ENCODE measurements around the gene CAPN3.
A peak's percentile ranks its signal among the peaks of the same experiment; 100 is the strongest.

The CAPN3 gene

GRCh38 chr15:42356851-42357250 lies 2.5 kb upstream of the CAPN3 start:
- no peak for DNase-seq (ENCODE audit: low spot score)

GRCh38 chr15:42358141-42358540 lies 1.2 kb upstream of the CAPN3 start:
- DNase-seq (ENCODE audit: low spot score): no peak

GRCh38 chr15:42359985-42360384 lies 684 bp downstream of the CAPN3 start:
- DNase-seq (ENCODE audit: low spot score): no peak

GRCh38 chr15:42360535-42361112 lies 1.3 kb downstream of the CAPN3 start:
- DNase-seq (ENCODE audit: low spot score): no peak

- no peak for DNase-seq (ENCODE audit: low spot score)
These were observed 4.2 kb downstream of the CAPN3 start for GRCh38 chr15:42363487-42363886.

- DNase-seq (ENCODE audit: low spot score): no peak
These were observed 4.6 kb downstream of the CAPN3 start for GRCh38 chr15:42363942-42364341.

GRCh38 chr15:42364529-42364928 lies 5.2 kb downstream of the CAPN3 start:
- no peak for DNase-seq (ENCODE audit: low spot score)

- no peak for DNase-seq (ENCODE audit: low spot score)
These were observed 6.7 kb downstream of the CAPN3 start for GRCh38 chr15:42365921-42366550.

GRCh38 chr15:42367041-42367440 lies 7.7 kb downstream of the CAPN3 start:
- no peak for DNase-seq (ENCODE audit: low spot score)

- no peak for DNase-seq (ENCODE audit: low spot score)
These were observed 8.8 kb downstream of the CAPN3 start for GRCh38 chr15:42368096-42368495.

GRCh38 chr15:42371096-42371495 lies 11.8 kb downstream of the CAPN3 start:
- DNase-seq (ENCODE audit: low spot score): no peak

GRCh38 chr15:42373274-42373673 lies 14.0 kb downstream of the CAPN3 start:
- DNase-seq (ENCODE audit: low spot score): no peak

GRCh38 chr15:42373936-42374335 lies 14.6 kb downstream of the CAPN3 start:
- DNase-seq (ENCODE audit: low spot score): no peak

GRCh38 chr15:42374810-42375209 lies 15.5 kb downstream of the CAPN3 start:
- no peak for DNase-seq (ENCODE audit: low spot score)

- DNase-seq (ENCODE audit: low spot score): no peak
These were observed 16.0 kb downstream of the CAPN3 start for GRCh38 chr15:42375252-42375651.

- DNase-seq (ENCODE audit: low spot score): no peak
These were observed 16.6 kb downstream of the CAPN3 start for GRCh38 chr15:42375941-42376340.

GRCh38 chr15:42378011-42378410 lies 18.7 kb downstream of the CAPN3 start:
- no peak for DNase-seq (ENCODE audit: low spot score)

- no peak for DNase-seq (ENCODE audit: low spot score)
These were observed 25.3 kb downstream of the CAPN3 start for GRCh38 chr15:42384597-42384996.

- DNase-seq (ENCODE audit: low spot score): no peak
These were observed 26.1 kb downstream of the CAPN3 start for GRCh38 chr15:42385206-42385979.

GRCh38 chr15:42385980-42386700 lies 26.8 kb downstream of the CAPN3 start:
- peak; percentile 24 for DNase-seq (ENCODE audit: low spot score)

GRCh38 chr15:42387603-42388002 lies 28.3 kb downstream of the CAPN3 start:
- no peak for DNase-seq (ENCODE audit: low spot score)

- no peak for DNase-seq (ENCODE audit: low spot score)
These were observed 33.2 kb downstream of the CAPN3 start for GRCh38 chr15:42392309-42393024.

Measured in hepatic stellate cell (primary cell).